Left lung (tissue), 10 donors: Measurements from ENCODE around the gene RLBP1. TPM values are rescaled to one million over a fixed set of nuclear protein-coding genes. Genes with fewer than 3 reads are reported as not detected.

Source experiments
- ATAC-seq: fragments of 200-7000 bp; cut with Tn5 transposase; one replicate; pipeline ENCODE4 v1.9.1; 2020; ENCODE audit warnings: moderate library complexity
- DNase-seq, 4 donors: peaks; one replicate each; pipeline ENCODE4 v3.0.0-alpha.2; 2013 to 2020
- H3K27ac ChIP-seq, 2 donors: fragments of 200-600 bp; sonication (generic) in 1 of 2; one replicate each; pipeline versions ENCODE4 v1.5.0 to v1.8.0; 2020 to 2021
- H3K27me3 ChIP-seq, 2 donors: fragments of 200-600 bp; sonication (generic) in 1 of 2; one replicate each; pipeline versions ENCODE4 v1.5.0 to v1.8.0; 2020 to 2021
- H3K36me3 ChIP-seq, 2 donors: fragments of 200-600 bp; sonication (generic) in 1 of 2; one replicate each; pipeline versions ENCODE4 v1.5.0 to v1.8.0; 2020 to 2021
- H3K4me1 ChIP-seq, 2 donors: fragments of 200-600 bp; one replicate each; pipeline ENCODE4 v1.8.0; 2021
- H3K4me3 ChIP-seq, 2 donors: fragments of 200-600 bp; sonication (generic) in 1 of 2; one replicate each; pipeline versions ENCODE4 v1.5.0 to v1.8.0; 2020 to 2021; ENCODE audit warnings: mild to moderate bottlenecking in 1 of 2
- H3K9me3 ChIP-seq, 2 donors: fragments of 200-600 bp; sonication (generic) in 1 of 2; one replicate each; pipeline versions ENCODE4 v1.5.0 to v1.8.0; 2020 to 2021
- CTCF ChIP-seq, 2 donors: fragments of 200-600 bp; sonication (generic) in 1 of 2; IDR thresholded peaks; one replicate each; pipeline versions ENCODE4 v1.5.0 to v1.8.0; 2021; ENCODE audit warnings: antibody characterized with exemption in 2 of 2
- intact Hi-C, 2 donors: fragments of 100-400 bp; cut with DNase I; formaldehyde crosslinking; loops; one replicate each; pipeline versions ENCODE4 v1.11.2 to v1.14.2; 2022
- polyA plus RNA-seq, 6 donors: library from polyadenylated mRNA; unstranded; fragments of 120-200 nt; gene quantifications; one replicate each; pipeline ENCODE4 v1.2.1, GENCODE V29; 2013; ENCODE audit not compliant: insufficient read length in 6 of 6
- total RNA-seq, 2 donors: library from RNA; stranded (reverse); fragmentation: NEBNext Ultra II Directional; extraction: Animal tissue kit (Norgen Biotek cat#: 25700); gene quantifications; one replicate each; pipeline ENCODE4 v1.2.1, GENCODE V29; 2021
- donor health status: DM: no; HTN: yes; CAD: no.
- donor health status: DM: no; HTN: no; CAD: no.

RLBP1 gene
- total and polyA plus RNA-seq, 8 donors: 0.27 TPM; not detected in 7

GRCh38 chr15:89187986-89188514, 33.3 kb downstream of the RLBP1 start:
- intact Hi-C loops: no loop called here
- peaks cover 0 to 3% of the 10 kb centered on the region in 2 donors for H3K4me1 ChIP-seq
- no peak overlapping the region for H3K4me3 ChIP-seq
- H3K27me3 ChIP-seq: no peaks in the 10 kb centered on the region
- peak in 2 of 4 donors; percentile 72 to 82 for DNase-seq
- no peak for TF ChIP-seq CTCF (IDR thresholded peaks at IDR 0.05)
- peak; percentile 87 for ATAC-seq
- no peak overlapping the region for H3K27ac ChIP-seq
- no peaks in the 10 kb centered on the region for H3K9me3 ChIP-seq
- peaks cover 0 to 96% of the 10 kb centered on the region in 2 donors for H3K36me3 ChIP-seq

DNA sequence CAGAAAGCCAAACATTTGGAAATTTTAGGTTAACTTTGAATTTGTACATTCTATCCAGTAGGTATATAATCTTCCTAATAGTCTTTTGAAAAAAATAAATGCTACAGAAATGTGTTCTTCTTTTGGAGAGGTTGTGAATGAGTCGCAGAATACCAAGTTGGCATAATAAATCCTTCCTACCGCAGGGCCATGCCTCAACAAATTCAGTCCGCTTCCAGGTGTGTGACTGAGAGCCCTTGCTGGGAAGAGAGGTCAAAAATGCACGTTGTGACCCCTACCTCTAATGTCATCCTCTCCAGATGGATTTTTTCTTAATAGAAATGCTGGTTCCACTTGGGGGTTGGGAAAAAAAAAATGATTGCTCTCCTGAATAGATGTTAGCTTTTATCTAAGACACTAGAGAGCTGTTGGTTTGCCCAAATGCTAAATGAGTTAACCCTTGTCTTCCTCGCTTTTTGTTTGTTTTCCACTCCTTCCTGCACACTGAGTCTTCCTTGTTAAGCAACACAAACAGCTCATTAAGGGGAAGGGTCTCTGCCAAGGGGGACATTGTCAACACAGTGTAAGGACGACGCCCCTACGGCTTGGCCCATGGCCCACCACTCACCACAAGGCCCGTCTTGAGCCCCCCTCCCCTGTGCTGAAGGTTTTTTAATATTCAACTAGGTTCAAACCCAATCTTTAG, 33.9 kb downstream of the RLBP1 start:
- Histone ChIP-seq H3K27ac (no peak overlapping the region), H3K4me3 (no peak overlapping the region), H3K27me3 (no peaks in the 10 kb centered on the region), H3K9me3 (no peaks in the 10 kb centered on the region), H3K4me1 (peaks cover 0 to 3% of the 10 kb centered on the region in 2 donors), H3K36me3 (peaks cover 0 to 94% of the 10 kb centered on the region in 2 donors)
- intact Hi-C loops: no loop called here
- no peak for ATAC-seq
- no peak for DNase-seq
- no peak for TF ChIP-seq CTCF (IDR thresholded peaks at IDR 0.05)

- peaks cover 0 to 3% of the 10 kb centered on the region in 2 donors for H3K4me1 ChIP-seq
- H3K36me3 ChIP-seq: peaks cover 0 to 92% of the 10 kb centered on the region in 2 donors
- H3K27me3 ChIP-seq: no peaks in the 10 kb centered on the region
- intact Hi-C loops: no loop called here
- no peaks in the 10 kb centered on the region for H3K9me3 ChIP-seq
- H3K4me3 ChIP-seq: no peak overlapping the region
- no peak overlapping the region for H3K27ac ChIP-seq
- DNase-seq (no peak), ATAC-seq (no peak)
- TF ChIP-seq CTCF (IDR thresholded peaks at IDR 0.05): no peak
Observed at GRCh38 chr15:89186803-89187202, 34.6 kb downstream of the RLBP1 start.

DNA sequence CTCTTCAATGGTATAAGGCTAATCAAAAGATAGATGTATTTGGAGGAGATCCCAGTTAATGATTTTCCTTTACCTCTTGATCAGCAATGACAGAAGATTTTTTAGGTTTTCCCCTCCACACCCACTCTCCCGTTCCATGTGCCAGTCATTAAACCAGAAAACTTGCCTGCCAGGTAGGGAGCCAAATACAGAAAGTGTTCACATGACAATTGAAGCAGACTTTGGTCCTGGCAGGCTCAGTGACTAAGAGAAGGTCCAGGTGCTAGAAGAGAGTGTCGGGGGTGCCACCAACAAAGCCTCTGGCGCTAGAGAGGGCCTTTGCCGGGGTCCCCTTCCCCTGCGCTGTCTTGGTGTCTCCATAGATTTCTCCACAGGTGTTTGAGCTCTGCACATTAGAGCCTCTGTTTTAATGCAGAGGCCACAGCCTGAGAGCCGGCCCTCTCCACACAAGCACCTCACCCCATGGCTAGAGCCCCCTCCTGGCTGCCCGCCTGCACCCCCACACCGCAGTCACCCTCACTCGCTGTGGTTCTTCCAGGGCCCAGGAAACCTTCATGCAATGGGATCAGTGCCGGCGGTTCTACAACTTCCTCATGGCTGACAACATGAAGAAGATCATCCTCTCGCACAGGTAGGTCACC, 36.4 kb downstream of the RLBP1 start:
- Histone ChIP-seq H3K4me3 (no peak overlapping the region), H3K27me3 (no peaks in the 10 kb centered on the region), H3K9me3 (no peaks in the 10 kb centered on the region), H3K27ac (no peak overlapping the region), H3K4me1 (peaks cover 0 to 3% of the 10 kb centered on the region in 2 donors), H3K36me3 (peaks cover 0 to 82% of the 10 kb centered on the region in 2 donors)
- ATAC-seq (no peak), DNase-seq (no peak)
- TF ChIP-seq CTCF (IDR thresholded peaks at IDR 0.05): no peak
- intact Hi-C loops: no loop called here

- no peak for TF ChIP-seq CTCF (IDR thresholded peaks at IDR 0.05)
- H3K27me3 ChIP-seq: no peaks in the 10 kb centered on the region
- H3K36me3 ChIP-seq: peaks cover 0 to 82% of the 10 kb centered on the region in 2 donors
- no peaks in the 10 kb centered on the region for H3K9me3 ChIP-seq
- DNase-seq (no peak), ATAC-seq (no peak)
- H3K4me3 ChIP-seq: no peak overlapping the region
- intact Hi-C loops: no loop called here
- H3K4me1 ChIP-seq: peaks cover 0 to 3% of the 10 kb centered on the region in 2 donors
- H3K27ac ChIP-seq: no peak overlapping the region
Observed at GRCh38 chr15:89184357-89184756, 37.0 kb downstream of the RLBP1 start.
